Caco-2 (cell line): ENCODE data around the gene ACTG2. TPM values are rescaled to one million over a fixed set of nuclear protein-coding genes. Genes with fewer than 3 reads are reported as not detected.

Source experiments
- BruUV-seq: library from RNA; stranded (reverse); fragments of 400-500 nt; replicated peaks from 2 replicates; lab custom pipeline; 2021; lab: Mats Ljungman, UMichigan
- CTCF ChIA-PET: fragments of 300-600 bp; sonication (Branson Sonifier 250); formaldehyde crosslinking; loops from one replicate; lab custom pipeline; 2022; ENCODE audit warnings: antibody characterized with exemption; lab: Charles Lee
- POLR2A ChIA-PET: fragments of 300-600 bp; sonication (Branson Sonifier 250); formaldehyde crosslinking; loops from one replicate; lab custom pipeline; 2022; ENCODE audit warnings: antibody characterized with exemption; lab: Charles Lee
- DNase-seq, 2 experiments: peaks; one replicate each; pipeline versions ENCODE4 v3.0.0 to v3.0.0-alpha.2; 2020 to 2022
- H3K27me3 ChIP-seq: replicated peaks from 2 replicates; pipeline ENCODE4 v1.6.0; 2011; ENCODE audit warnings: low read length; ENCODE audit not compliant: control insufficient read depth, insufficient read depth
- H3K36me3 ChIP-seq: 2 replicates; pipeline ENCODE4 v1.5.1; 2011; ENCODE audit warnings: low read length; ENCODE audit not compliant: control insufficient read depth, insufficient read depth
- H3K4me1 ChIP-seq: fragments of 250-450 bp; sonication (Bioruptor Pico); 2 replicates; pipeline ENCODE4 v1.5.1; 2020; ENCODE audit warnings: mild to moderate bottlenecking
- H3K4me3 ChIP-seq: 2 replicates; pipeline ENCODE4 v1.5.1; 2011; ENCODE audit warnings: low read depth, mild to moderate bottlenecking, control low read depth, low read length
- H3K9me3 ChIP-seq: fragments of 250-450 bp; sonication (Bioruptor Pico); 2 replicates; pipeline ENCODE4 v1.5.1; 2020; ENCODE audit warnings: mild to moderate bottlenecking, moderate library complexity
- H3K27ac Mint-ChIP-seq: one replicate; pipeline ENCODE4 v1.8.0; 2022; ENCODE audit warnings: mixed read lengths; ENCODE audit not compliant: unreplicated experiment
- H3K27me3 Mint-ChIP-seq: one replicate; pipeline ENCODE4 v1.8.0; 2022; ENCODE audit warnings: mixed read lengths; ENCODE audit not compliant: insufficient read depth, unreplicated experiment
- H3K36me3 Mint-ChIP-seq: one replicate; pipeline ENCODE4 v1.8.0; 2022; ENCODE audit warnings: mild to moderate bottlenecking, mixed read lengths; ENCODE audit not compliant: insufficient read depth, unreplicated experiment
- H3K4me1 Mint-ChIP-seq: one replicate; pipeline ENCODE4 v1.8.0; 2022; ENCODE audit warnings: low read depth, mixed read lengths; ENCODE audit not compliant: unreplicated experiment
- H3K4me3 Mint-ChIP-seq: one replicate; pipeline ENCODE4 v1.8.0; 2022; ENCODE audit warnings: mild to moderate bottlenecking, moderate library complexity, mixed read lengths; ENCODE audit not compliant: unreplicated experiment
- H3K9me3 Mint-ChIP-seq: one replicate; pipeline ENCODE4 v1.8.0; 2022; ENCODE audit warnings: mixed read lengths; ENCODE audit not compliant: unreplicated experiment
- intact Hi-C: fragments of 100-400 bp; cut with micrococcal nuclease; formaldehyde crosslinking; loops from one replicate; pipeline ENCODE4 v1.10.0; 2022; ENCODE audit not compliant: unreplicated experiment
- total RNA-seq: library from RNA; stranded (reverse); gene quantifications from 2 replicates; pipeline ENCODE4 v1.2.3, GENCODE V29; 2022
- TF ChIP-seq, protein P1 (sequence below), 2 experiments: fragments of 200-600 bp in 1 of 2; IDR thresholded peaks; 1 replicate in 1 of 2; 2 replicates in 1 of 2; pipeline versions ENCODE4 v1.5.1 to v1.8.0; 2011 to 2022; ENCODE audit warnings: antibody characterized with exemption in 1 of 2, control low read depth in 1 of 2, inconsistent platforms in 1 of 2, low read depth in 1 of 2, low read length in 1 of 2, mild to moderate bottlenecking in 1 of 2, moderate library complexity in 1 of 2; ENCODE audit not compliant: insufficient read depth in 1 of 2, severe bottlenecking in 1 of 2, unreplicated experiment in 1 of 2

ACTG2 gene
- total RNA-seq, 1 experiment from 2014 or later: 2.6 TPM

DNA sequence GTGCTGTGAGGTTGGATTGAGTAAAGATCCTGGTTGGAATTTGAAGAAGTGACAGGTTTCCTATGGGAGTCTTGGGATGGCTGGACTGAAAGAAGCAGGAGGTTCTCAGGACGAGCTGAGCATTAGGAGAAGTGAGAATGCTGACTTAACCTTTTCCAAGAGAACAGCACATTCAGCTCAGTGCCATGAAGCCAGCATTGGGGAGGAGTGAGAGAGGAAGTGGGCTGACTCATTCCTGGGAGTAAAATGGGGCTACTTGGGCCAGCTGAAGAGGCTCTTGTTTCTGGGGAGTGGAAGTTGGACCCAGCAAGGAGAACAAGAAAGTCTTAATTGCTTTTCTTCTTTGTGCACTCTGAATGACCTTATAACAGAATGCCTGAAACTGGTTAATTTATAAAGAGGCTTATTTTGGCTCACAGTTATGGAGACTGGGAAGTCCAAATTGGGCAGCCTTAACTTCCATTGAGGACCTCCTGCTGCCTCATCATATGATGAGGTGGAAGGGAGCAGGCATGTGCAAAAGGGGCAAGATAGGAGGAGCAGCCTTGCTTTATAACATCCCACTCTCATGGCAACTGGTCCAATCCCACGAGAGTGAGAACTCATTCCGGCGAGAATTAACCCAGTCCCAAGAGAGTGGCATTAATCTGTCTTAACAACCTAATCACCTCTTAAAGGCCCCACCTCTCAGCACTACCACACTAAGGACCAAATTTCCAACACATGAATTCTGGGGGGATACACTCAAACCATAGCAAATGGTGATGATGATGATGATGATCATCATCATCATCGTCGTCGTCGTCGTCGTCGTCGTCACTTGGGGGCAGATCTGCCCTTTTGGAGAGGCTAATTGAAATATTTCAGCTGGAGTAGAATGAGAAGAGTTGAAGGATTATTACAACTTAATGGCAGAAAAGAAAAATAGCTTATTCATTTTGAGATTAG is 60.0 kb downstream of the ACTG2 start:
- no peaks in the 10 kb centered on the region for H3K9me3 Mint-ChIP-seq
- POLR2A ChIA-PET: interaction anchor here (0.7 kb wide), 1 partner anchor 68 kb away, joined by 3 read pairs; no protein-coding TSS in a partner anchor
- intact Hi-C loops: no loop called here

DNA sequence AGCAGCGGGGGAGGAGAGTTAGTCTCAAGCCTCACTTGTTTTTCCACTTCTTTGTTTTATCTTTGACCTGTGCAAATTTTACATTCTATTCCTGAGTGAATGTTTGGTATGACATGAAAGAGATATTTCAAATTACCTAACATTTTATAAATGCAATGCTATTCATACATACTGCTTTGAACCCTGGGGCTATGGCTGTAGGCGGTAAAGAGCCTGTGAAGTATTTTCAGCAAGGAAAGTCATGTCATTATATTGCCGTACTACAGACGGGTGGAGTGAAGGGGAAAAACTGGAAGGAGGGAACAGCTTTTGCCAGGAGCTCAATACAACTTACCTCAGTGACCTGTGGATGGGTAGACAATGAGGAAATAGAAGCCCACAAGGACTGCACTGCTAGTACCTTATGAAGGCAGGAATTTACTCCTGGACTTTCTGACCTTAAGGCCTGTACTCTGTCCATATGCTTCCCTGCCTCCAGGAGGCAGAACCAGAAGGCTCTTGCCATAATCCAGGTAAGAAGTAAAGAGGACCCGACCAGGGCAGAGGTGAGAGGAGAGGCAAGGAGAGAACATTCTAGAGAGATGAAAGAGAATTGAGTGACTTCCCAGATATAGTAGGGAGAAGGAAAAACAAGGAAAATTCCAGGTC is 63.5 kb downstream of the ACTG2 start:
- Mint-ChIP-seq H3K9me3 (no peaks in the 10 kb centered on the region), H3K36me3 (peaks cover 67% of the 10 kb centered on the region), H3K4me3 (no peak overlapping the region), H3K27me3 (no peaks in the 10 kb centered on the region), H3K4me1 (peaks cover 5% of the 10 kb centered on the region), H3K27ac (no peak overlapping the region)
- ChIA-PET POLR2A (no interaction called here), CTCF (no interaction called here)
- BruUV-seq: no TSS peak
- intact Hi-C loops: loop anchor here (2.0 kb wide), 1 partner anchor 24 kb away; no protein-coding TSS in a partner anchor
- Histone ChIP-seq H3K36me3 (no peaks in the 10 kb centered on the region; the same call in 1 of the 2 replicates), H3K9me3 (no peaks in the 10 kb centered on the region), H3K4me1 (peaks cover 7% of the 10 kb centered on the region; the same call in 1 of the 2 replicates), H3K27me3 (no peaks in the 10 kb centered on the region), H3K4me3 (no peak overlapping the region)
- TF ChIP-seq, protein P1, sequence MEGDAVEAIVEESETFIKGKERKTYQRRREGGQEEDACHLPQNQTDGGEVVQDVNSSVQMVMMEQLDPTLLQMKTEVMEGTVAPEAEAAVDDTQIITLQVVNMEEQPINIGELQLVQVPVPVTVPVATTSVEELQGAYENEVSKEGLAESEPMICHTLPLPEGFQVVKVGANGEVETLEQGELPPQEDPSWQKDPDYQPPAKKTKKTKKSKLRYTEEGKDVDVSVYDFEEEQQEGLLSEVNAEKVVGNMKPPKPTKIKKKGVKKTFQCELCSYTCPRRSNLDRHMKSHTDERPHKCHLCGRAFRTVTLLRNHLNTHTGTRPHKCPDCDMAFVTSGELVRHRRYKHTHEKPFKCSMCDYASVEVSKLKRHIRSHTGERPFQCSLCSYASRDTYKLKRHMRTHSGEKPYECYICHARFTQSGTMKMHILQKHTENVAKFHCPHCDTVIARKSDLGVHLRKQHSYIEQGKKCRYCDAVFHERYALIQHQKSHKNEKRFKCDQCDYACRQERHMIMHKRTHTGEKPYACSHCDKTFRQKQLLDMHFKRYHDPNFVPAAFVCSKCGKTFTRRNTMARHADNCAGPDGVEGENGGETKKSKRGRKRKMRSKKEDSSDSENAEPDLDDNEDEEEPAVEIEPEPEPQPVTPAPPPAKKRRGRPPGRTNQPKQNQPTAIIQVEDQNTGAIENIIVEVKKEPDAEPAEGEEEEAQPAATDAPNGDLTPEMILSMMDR (IDR thresholded peaks at IDR 0.05; ENCODE audit: insufficient read depth in 1 of 2, low read depth in 1 of 2, low read length in 1 of 2, severe bottlenecking in 1 of 2, unreplicated experiment in 1 of 2): peak in 1 of 2 experiments; percentile 8
- DNase-seq: peak in 1 of 2 experiments; percentile 18

More for the DNA sequence above, 60.0 kb downstream of the ACTG2 start:
- no TSS peak for BruUV-seq
- no peaks in the 10 kb centered on the region for H3K27me3 Mint-ChIP-seq
- H3K4me3 Mint-ChIP-seq: no peak overlapping the region
- CTCF ChIA-PET: no interaction called here
- Histone ChIP-seq H3K4me3 (no peak overlapping the region), H3K9me3 (no peaks in the 10 kb centered on the region), H3K27me3 (no peaks in the 10 kb centered on the region), H3K4me1 (peaks cover 7% of the 10 kb centered on the region; the same call in 1 of the 2 replicates), H3K36me3 (peaks cover 2% of the 10 kb centered on the region)
- peak overlapping the region; percentile 6 for H3K27ac Mint-ChIP-seq
- H3K36me3 Mint-ChIP-seq: peaks cover 70% of the 10 kb centered on the region
- peaks cover 5% of the 10 kb centered on the region for H3K4me1 Mint-ChIP-seq
- no peak for DNase-seq
- TF ChIP-seq, protein P1 (IDR thresholded peaks at IDR 0.05; ENCODE audit: insufficient read depth in 1 of 2, low read depth in 1 of 2, low read length in 1 of 2, severe bottlenecking in 1 of 2, unreplicated experiment in 1 of 2): no peak

- H3K4me1 ChIP-seq: peaks cover 12% of the 10 kb centered on the region
- Mint-ChIP-seq H3K27ac (no peak overlapping the region), H3K27me3 (no peaks in the 10 kb centered on the region), H3K9me3 (peaks cover 10% of the 10 kb centered on the region), H3K4me1 (no peaks in the 10 kb centered on the region), H3K36me3 (peaks cover 35% of the 10 kb centered on the region), H3K4me3 (no peak overlapping the region)
- CTCF ChIA-PET: no interaction called here
- POLR2A ChIA-PET: interaction anchor here (0.7 kb wide), 1 partner anchor 128 kb away, joined by 4 read pairs; no protein-coding TSS in a partner anchor
- TF ChIP-seq, protein P1 (IDR thresholded peaks at IDR 0.05; ENCODE audit: insufficient read depth in 1 of 2, low read depth in 1 of 2, low read length in 1 of 2, severe bottlenecking in 1 of 2, unreplicated experiment in 1 of 2): no peak
- H3K9me3 ChIP-seq: 0 out of 2 replicates have a peak, but pooled peaks cover 4% of the 10 kb centered on the region
- H3K36me3 ChIP-seq: no peaks in the 10 kb centered on the region; the same call in 1 of the 2 replicates
- H3K27me3 ChIP-seq: no peaks in the 10 kb centered on the region
- no peak overlapping the region for H3K4me3 ChIP-seq
- no peak for DNase-seq
- BruUV-seq: no TSS peak
- intact Hi-C loops: no loop called here
These were observed 68.5 kb downstream of the ACTG2 start for GRCh38 chr2:73961274-73961673.
